B cell (primary cell): Measurements from ENCODE around the gene CYGB. TPM values are rescaled to one million over a fixed set of nuclear protein-coding genes. Genes with fewer than 3 reads are reported as not detected.

Source experiments
- ATAC-seq: fragments of 200-7000 bp; cut with Tn5 transposase; one replicate; pipeline ENCODE4 v1.10.0; 2021; ENCODE audit warnings: low read depth, mild to moderate bottlenecking, moderate number of reproducible peaks, moderate library complexity
- CTCF ChIA-PET: fragments of 350-600 bp; sonication (Branson Sonifier 250); formaldehyde crosslinking; loops from one replicate; lab custom pipeline; 2021; ENCODE audit warnings: antibody characterized with exemption, inconsistent platforms; lab: Charles Lee
- POLR2A ChIA-PET: fragments of 350-600 bp; sonication (Branson Sonifier 250); formaldehyde crosslinking; loops from one replicate; lab custom pipeline; 2021; ENCODE audit warnings: antibody characterized with exemption; lab: Charles Lee
- DNase-seq: peaks from one replicate; pipeline ENCODE4 v3.0.0; 2013
- H2AFZ ChIP-seq: 2 replicates; pipeline ENCODE4 v1.6.1; 2012; ENCODE audit warnings: mild to moderate bottlenecking, low read depth, low read length; ENCODE audit not compliant: insufficient read depth, poor library complexity, severe bottlenecking
- H3K27ac ChIP-seq, 2 donors: 1 replicate in 1 of 2; 2 replicates in 1 of 2; pipeline ENCODE4 v1.5.1; 2012 to 2013; ENCODE audit warnings: low read length in 2 of 2, mild to moderate bottlenecking in 2 of 2, moderate library complexity in 1 of 2
- H3K27me3 ChIP-seq, 4 experiments: fragments of 200-600 bp in 1 of 4; sonication (generic) in 1 of 4; replicated peaks in 1 of 4; 1 replicate in 2 of 4; 2 replicates in 2 of 4; pipeline versions ENCODE4 v1.6.1 to v1.7.0; 2013 to 2016; ENCODE audit warnings: low read length in 3 of 4, mild to moderate bottlenecking in 2 of 4, mixed read lengths in 1 of 4, moderate library complexity in 1 of 4; ENCODE audit not compliant: insufficient read depth in 4 of 4, control insufficient read depth in 3 of 4; ENCODE audit errors: control extremely low read depth in 1 of 4
- H3K36me3 ChIP-seq, 2 experiments: replicated peaks in 1 of 2; 1 replicate in 1 of 2; 2 replicates in 1 of 2; pipeline versions ENCODE4 v1.6.1 to v1.7.1; 2013; ENCODE audit warnings: low read length in 1 of 2; ENCODE audit not compliant: insufficient read depth in 2 of 2, control insufficient read depth in 1 of 2; ENCODE audit errors: control extremely low read depth in 1 of 2, extremely low read depth in 1 of 2
- H3K4me1 ChIP-seq, 2 donors: fragments of 200-600 bp in 1 of 2; sonication (generic) in 1 of 2; 1 replicate in 1 of 2; 2 replicates in 1 of 2; pipeline versions ENCODE4 v1.5.1 to v1.6.1; 2013 to 2017; ENCODE audit warnings: low read length in 2 of 2; ENCODE audit not compliant: control insufficient read depth in 2 of 2, insufficient read depth in 2 of 2
- H3K4me2 ChIP-seq: replicated peaks from 2 replicates; pipeline ENCODE3; 2012; ENCODE audit warnings: mild to moderate bottlenecking, low read depth, low read length; ENCODE audit not compliant: poor library complexity, severe bottlenecking
- H3K4me3 ChIP-seq, 5 experiments: fragments of 200-600 bp in 1 of 5; sonication (generic) in 1 of 5; 1 replicate in 3 of 5; 2 replicates in 2 of 5; pipeline versions ENCODE4 v1.5.1 to v1.7.0; 2011 to 2016; ENCODE audit warnings: low read length in 4 of 5, mild to moderate bottlenecking in 4 of 5, low read depth in 2 of 5, control low read depth in 1 of 5, moderate library complexity in 1 of 5; ENCODE audit not compliant: insufficient read depth in 1 of 5; ENCODE audit errors: control extremely low read depth in 1 of 5, extremely low read depth in 1 of 5
- H3K79me2 ChIP-seq: fragments of 200-600 bp; sonication (generic); one replicate; pipeline ENCODE4 v1.6.0; 2016; ENCODE audit warnings: low read length; ENCODE audit not compliant: control insufficient read depth, insufficient read depth
- H3K9ac ChIP-seq: fragments of 200-600 bp; sonication (generic); 2 replicates; pipeline ENCODE4 v1.6.1; 2017; ENCODE audit warnings: mild to moderate bottlenecking, low read length, moderate library complexity
- H3K9me3 ChIP-seq, 3 donors: one replicate each; pipeline versions ENCODE4 v1.6.1 to v1.7.1; 2013; ENCODE audit warnings: low read length in 2 of 3; ENCODE audit not compliant: control insufficient read depth in 2 of 3, insufficient read depth in 1 of 3; ENCODE audit errors: control extremely low read depth in 1 of 3
- H4K20me1 ChIP-seq: 2 replicates; pipeline ENCODE4 v1.6.0; 2012; ENCODE audit warnings: mild to moderate bottlenecking, low read length; ENCODE audit not compliant: insufficient read depth, control insufficient read depth, poor library complexity, severe bottlenecking
- H3K27ac Mint-ChIP-seq: one replicate; pipeline ENCODE4 v1.8.0; 2021; ENCODE audit warnings: mixed read lengths
- H3K27me3 Mint-ChIP-seq: one replicate; pipeline ENCODE4 v1.8.0; 2021; ENCODE audit warnings: mixed read lengths
- H3K4me1 Mint-ChIP-seq: one replicate; pipeline ENCODE4 v1.8.0; 2021; ENCODE audit warnings: mixed read lengths
- H3K4me3 Mint-ChIP-seq: one replicate; pipeline ENCODE4 v1.8.0; 2021; ENCODE audit warnings: mixed read lengths
- H3K9me3 Mint-ChIP-seq: one replicate; pipeline ENCODE4 v1.8.0; 2022; ENCODE audit warnings: mixed read lengths; ENCODE audit not compliant: insufficient read depth
- EZH2 ChIP-seq: IDR thresholded peaks from 2 replicates; pipeline ENCODE4 v1.6.1; 2012; ENCODE audit warnings: borderline replicate concordance, low read depth, mild to moderate bottlenecking, moderate library complexity, low read length; ENCODE audit not compliant: insufficient read depth, poor library complexity, severe bottlenecking
- WGBS: methylation state at CpG from one replicate; pipeline ENCODE4 v1.1.5; 2013; ENCODE audit warnings: missing lambda C conversion rate; ENCODE audit not compliant: insufficient coverage; 5-methylcytosine and 5-hydroxymethylcytosine counted together
- intact Hi-C: fragments of 100-400 bp; cut with micrococcal nuclease; formaldehyde crosslinking; loops from one replicate; pipeline ENCODE4 v1.10.0; 2022
- polyA plus RNA-seq: library from polyadenylated mRNA; depleted of rRNA; stranded (reverse); fragments of >200 nt; gene quantifications from 2 replicates; pipeline ENCODE4 v1.2.3, GENCODE V29; 2012
- total RNA-seq, 2 donors: library from RNA; stranded (reverse); fragments of 120-200 nt in 1 of 2; gene quantifications; 1 replicate in 1 of 2; 2 replicates in 1 of 2; pipeline versions ENCODE4 v1.2.3 to v1.2.4, GENCODE V29; 2013 to 2022
- TF ChIP-seq, protein P1 (sequence below): fragments of 200-600 bp; IDR thresholded peaks from one replicate; pipeline ENCODE4 v1.8.0; 2022; ENCODE audit warnings: antibody characterized with exemption, mild to moderate bottlenecking

The CYGB gene
- total and polyA plus RNA-seq, 2 donors (not counting 1 experiment from before 2014, with no cell fraction given), result 0.42 to 2.7 TPM

DNA sequence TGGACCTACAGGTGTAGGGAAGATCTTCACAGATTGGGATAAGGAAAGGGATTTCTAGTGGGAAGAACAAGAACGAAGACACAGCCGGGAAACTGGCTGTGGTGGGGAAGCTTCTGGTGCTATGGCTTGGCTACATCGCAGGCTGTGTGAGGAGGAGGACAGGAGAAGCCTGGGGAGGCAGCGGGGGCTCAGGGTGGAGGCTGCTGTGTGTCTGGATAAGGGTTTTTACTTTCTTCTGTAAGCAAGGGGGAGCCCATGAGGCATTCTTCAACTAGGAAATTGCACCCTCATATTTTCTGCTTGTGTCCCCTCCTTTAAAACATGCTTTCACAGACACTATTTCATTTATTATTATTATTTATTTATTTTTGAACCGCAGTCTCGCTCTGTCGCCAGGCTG is 33.4 kb downstream of the CYGB start:
- peak overlapping the region; percentile 59 for H3K4me3 Mint-ChIP-seq

More for the DNA sequence above, 33.4 kb downstream of the CYGB start:
- no peaks in the 10 kb centered on the region for H4K20me1 ChIP-seq
- H3K27me3 Mint-ChIP-seq, result peaks cover 2% of the 10 kb centered on the region
- H3K4me1 Mint-ChIP-seq, result peaks cover 36% of the 10 kb centered on the region
- peak overlapping the region; percentile 16 for H3K4me2 ChIP-seq
- intact Hi-C loops, result no loop called here
- ATAC-seq, result no peak
- H3K27me3 ChIP-seq, result no peaks in the 10 kb centered on the region
- ChIA-PET POLR2A (interaction anchor here (0.6 to 22.8 kb wide), 5 partner anchors 11 to 122 kb away, joined by 4 to 478 read pairs (median 6); no protein-coding TSS in a partner anchor), CTCF (interaction anchor here (0.7 to 20.8 kb wide), 10 partner anchors 10 to 120 kb away, joined by 3 to 442 read pairs (median 7); partner anchors contain the start of gene AANAT)
- 41% methylated on average over 3 of the region's 7 CpGs for WGBS
- TF ChIP-seq, protein P1, sequence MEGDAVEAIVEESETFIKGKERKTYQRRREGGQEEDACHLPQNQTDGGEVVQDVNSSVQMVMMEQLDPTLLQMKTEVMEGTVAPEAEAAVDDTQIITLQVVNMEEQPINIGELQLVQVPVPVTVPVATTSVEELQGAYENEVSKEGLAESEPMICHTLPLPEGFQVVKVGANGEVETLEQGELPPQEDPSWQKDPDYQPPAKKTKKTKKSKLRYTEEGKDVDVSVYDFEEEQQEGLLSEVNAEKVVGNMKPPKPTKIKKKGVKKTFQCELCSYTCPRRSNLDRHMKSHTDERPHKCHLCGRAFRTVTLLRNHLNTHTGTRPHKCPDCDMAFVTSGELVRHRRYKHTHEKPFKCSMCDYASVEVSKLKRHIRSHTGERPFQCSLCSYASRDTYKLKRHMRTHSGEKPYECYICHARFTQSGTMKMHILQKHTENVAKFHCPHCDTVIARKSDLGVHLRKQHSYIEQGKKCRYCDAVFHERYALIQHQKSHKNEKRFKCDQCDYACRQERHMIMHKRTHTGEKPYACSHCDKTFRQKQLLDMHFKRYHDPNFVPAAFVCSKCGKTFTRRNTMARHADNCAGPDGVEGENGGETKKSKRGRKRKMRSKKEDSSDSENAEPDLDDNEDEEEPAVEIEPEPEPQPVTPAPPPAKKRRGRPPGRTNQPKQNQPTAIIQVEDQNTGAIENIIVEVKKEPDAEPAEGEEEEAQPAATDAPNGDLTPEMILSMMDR, result no peak
- TF ChIP-seq EZH2, result no peak
- H3K79me2 ChIP-seq, result peaks cover 50% of the 10 kb centered on the region
- H3K9me3 ChIP-seq, result no peaks in the 10 kb centered on the region
- peak; percentile 54 for DNase-seq
- peaks cover 0 to 11% of the 10 kb centered on the region in 2 experiments for H3K36me3 ChIP-seq
- H2AFZ ChIP-seq, result no peak overlapping the region
- H3K9ac ChIP-seq, result no peak overlapping the region
- H3K4me3 ChIP-seq, result no peak overlapping the region
- H3K27ac Mint-ChIP-seq, result peak overlapping the region; percentile 85
- no peaks in the 10 kb centered on the region for H3K9me3 Mint-ChIP-seq
- H3K27ac ChIP-seq, result no peak overlapping the region
- H3K4me1 ChIP-seq, result peaks cover 17 to 39% of the 10 kb centered on the region in 2 donors
